OCI-LY7 (cell line): ENCODE measurements around the gene ACADVL. TPM values are rescaled to one million over a fixed set of nuclear protein-coding genes. Genes with fewer than 3 reads are reported as not detected.
"Not testable (repeated sequence)": the region's sequence is repeated elsewhere in the genome, so short reads cannot be mapped to it uniquely, and the experiment has no call there.

ENCODE experiments used
- BruUV-seq: library from RNA; stranded (reverse); fragments of 400-500 nt; replicated peaks from 2 replicates; lab custom pipeline; 2021; lab: Mats Ljungman, UMichigan
- CTCF ChIA-PET: fragments of 300-600 bp; sonication (Branson Sonifier 250); formaldehyde crosslinking; loops from one replicate; lab custom pipeline; 2022; ENCODE audit warnings: antibody characterized with exemption; ENCODE audit not compliant: unreplicated experiment; lab: Charles Lee
- POLR2A ChIA-PET: fragments of 300-600 bp; sonication (Branson Sonifier 250); formaldehyde crosslinking; loops from one replicate; lab custom pipeline; 2022; ENCODE audit warnings: antibody characterized with exemption; lab: Charles Lee
- DNase-seq: peaks from one replicate; pipeline ENCODE4 v3.0.0-alpha.2; 2015; ENCODE audit warnings: low spot score
- H2AFZ ChIP-seq: fragments of 200-600 bp; sonication (generic), shearing (Covaris generic); 2 replicates; pipeline ENCODE4 v1.6.1; 2014; ENCODE audit warnings: mild to moderate bottlenecking, antibody characterized with exemption, low read length, moderate library complexity
- H3K27ac ChIP-seq: fragments of 200-600 bp; sonication (generic); 2 replicates; pipeline ENCODE4 v1.5.1; 2014; ENCODE audit warnings: mixed run types, low read depth, mild to moderate bottlenecking, moderate library complexity, low read length, inconsistent platforms; ENCODE audit not compliant: poor library complexity, severe bottlenecking
- H3K36me3 ChIP-seq: fragments of 200-600 bp; sonication (generic); 2 replicates; pipeline ENCODE4 v1.6.1; 2014; ENCODE audit warnings: mild to moderate bottlenecking, antibody characterized with exemption, low read length, moderate library complexity, mixed read lengths; ENCODE audit not compliant: insufficient read depth
- H3K4me1 ChIP-seq: fragments of 200-600 bp; sonication (generic); 2 replicates; pipeline ENCODE4 v1.5.1; 2014; ENCODE audit warnings: mild to moderate bottlenecking, low read length; ENCODE audit not compliant: insufficient read depth, poor library complexity, severe bottlenecking
- H3K4me2 ChIP-seq: fragments of 200-600 bp; sonication (generic); 2 replicates; pipeline ENCODE4 v1.6.1; 2014; ENCODE audit warnings: mild to moderate bottlenecking, low read length
- H3K4me3 ChIP-seq: fragments of 200-600 bp; sonication (generic); 2 replicates; pipeline ENCODE4 v1.5.1; 2014; ENCODE audit warnings: mild to moderate bottlenecking, low read depth, low read length; ENCODE audit not compliant: poor library complexity, severe bottlenecking
- H3K79me2 ChIP-seq: fragments of 200-600 bp; sonication (generic); 2 replicates; pipeline ENCODE4 v1.6.1; 2016; ENCODE audit warnings: low read depth, mild to moderate bottlenecking, low read length, moderate library complexity, mixed read lengths; ENCODE audit not compliant: insufficient read depth
- H3K9me2 ChIP-seq: fragments of 200-600 bp; sonication (generic); 2 replicates; pipeline ENCODE4 v1.6.1; 2016; ENCODE audit warnings: mild to moderate bottlenecking, low read length, mixed read lengths; ENCODE audit not compliant: insufficient read depth
- H3K9me3 ChIP-seq: fragments of 200-600 bp; sonication (generic); 2 replicates; pipeline ENCODE4 v1.6.1; 2014; ENCODE audit warnings: mild to moderate bottlenecking, mixed run types, low read length, mixed read lengths
- H4K20me1 ChIP-seq: fragments of 200-600 bp; sonication (generic); 2 replicates; pipeline ENCODE4 v1.6.1; 2014; ENCODE audit warnings: mild to moderate bottlenecking, antibody characterized with exemption, low read length, moderate library complexity, mixed read lengths; ENCODE audit not compliant: insufficient read depth
- CTCF ChIP-seq: fragments of 200-600 bp; sonication (generic); conservative IDR thresholded peaks from 2 replicates; pipeline ENCODE4 v1.5.1; 2014; ENCODE audit warnings: mild to moderate bottlenecking, antibody characterized with exemption, low read length, moderate library complexity, mixed read lengths
- EZH2phosphoT487 ChIP-seq: fragments of 200-600 bp; sonication (generic); IDR thresholded peaks from 2 replicates; pipeline ENCODE4 v1.6.1; 2018; ENCODE audit warnings: low read depth, borderline replicate concordance, mild to moderate bottlenecking, mixed run types, antibody characterized with exemption, low read length, moderate library complexity, mixed read lengths
- intact Hi-C: fragments of 100-400 bp; cut with micrococcal nuclease; formaldehyde crosslinking; loops from one replicate; pipeline ENCODE4 v1.10.0; 2022; ENCODE audit not compliant: unreplicated experiment
- total RNA-seq, 2 experiments: library from RNA; depleted of rRNA in 1 of 2; stranded (reverse); fragments of >200 nt in 1 of 2; shearing (Covaris generic) in 1 of 2; gene quantifications; 2 replicates each; pipeline ENCODE4 v1.2.3, GENCODE V29; 2014 to 2022

ACADVL gene
- total RNA-seq, 2 experiments from 2014 or later: 204 to 297 TPM

DNA sequence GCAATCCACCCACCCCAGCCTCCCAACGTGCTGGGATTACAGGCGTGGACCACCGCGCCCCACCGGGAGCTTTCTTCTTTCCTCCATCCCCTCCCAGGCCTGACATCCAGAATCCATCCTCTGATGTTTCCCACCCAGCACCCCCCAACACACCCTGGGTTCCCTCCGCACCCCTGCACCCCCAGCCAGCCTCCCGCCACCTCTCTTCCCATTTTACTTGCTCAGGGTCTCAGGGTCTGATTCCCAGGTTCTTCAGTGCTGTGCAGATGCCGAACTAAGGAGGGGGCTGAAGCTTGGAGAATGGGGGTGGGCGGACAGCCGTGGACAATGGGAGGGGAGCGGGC is 40.8 kb upstream of the ACADVL start:
- ChIA-PET CTCF (interaction anchor here (0.6 kb wide), 2 partner anchors 14 to 42 kb away, joined by 3 to 5 read pairs; no protein-coding TSS in a partner anchor), POLR2A (interaction anchor here (0.6 kb wide), 1 partner anchor 326 kb away, joined by 3 read pairs; no protein-coding TSS in a partner anchor)
- H3K4me2 ChIP-seq: no peak overlapping the region
- no peak overlapping the region for H3K4me3 ChIP-seq
- H3K9me2 ChIP-seq: no peaks in the 10 kb centered on the region
- no peak for DNase-seq
- peaks cover 8% of the 10 kb centered on the region for H3K9me3 ChIP-seq
- no peaks in the 10 kb centered on the region for H4K20me1 ChIP-seq
- H3K27ac ChIP-seq: no peak overlapping the region
- H2AFZ ChIP-seq: no peak overlapping the region
- no peaks in the 10 kb centered on the region for H3K79me2 ChIP-seq
- no peak for TF ChIP-seq EZH2phosphoT487
- TF ChIP-seq CTCF: no peak
- H3K36me3 ChIP-seq: no peaks in the 10 kb centered on the region
- H3K4me1 ChIP-seq: peaks cover 10% of the 10 kb centered on the region
- BruUV-seq: no TSS peak
- intact Hi-C loops: no loop called here

- Histone ChIP-seq H3K4me3 (no peak within 1 kb of the TSS), H3K9me3 (peaks cover 8% of the 10 kb centered on the region), H2AFZ (no peak within 1 kb of the TSS), H3K79me2 (no peaks in the 10 kb centered on the region), H4K20me1 (no peaks in the 10 kb centered on the region), H3K36me3 (no peaks in the 10 kb centered on the region), H3K9me2 (no peaks in the 10 kb centered on the region), H3K4me1 (peaks cover 10% of the 10 kb centered on the region), H3K27ac (no peak within 1 kb of the TSS), H3K4me2 (peak within 1 kb of the TSS; percentile 41; the same call in 1 of the 2 replicates)
- no peak for DNase-seq
- no peak for TF ChIP-seq EZH2phosphoT487
- TF ChIP-seq CTCF: no peak
- intact Hi-C loops: no loop called here
- no TSS peak for BruUV-seq
- ChIA-PET CTCF (interaction anchor here (0.6 kb wide), 1 partner anchor 43 kb away, joined by 3 read pairs; no protein-coding TSS in a partner anchor), POLR2A (interaction anchor here (0.6 kb wide), 1 partner anchor 211 kb away, joined by 4 read pairs; no protein-coding TSS in a partner anchor)
These were observed 40.2 kb upstream of the ACADVL start, which contains the start of gene ASGR1 for GRCh38 chr17:7179317-7180254. Gene ASGR1, minus strand, starts transcription at chr17:7179370. Its CDS starts 807 bp downstream, at chr17:7178563.

GRCh38 chr17:7182101-7182500 is 37.6 kb upstream of the ACADVL start:
- DNase-seq, H3K4me3 ChIP-seq, H3K4me1 ChIP-seq, H3K9me3 ChIP-seq, H3K79me2 ChIP-seq, H3K9me2 ChIP-seq, CTCF ChIA-PET, H4K20me1 ChIP-seq, H3K27ac ChIP-seq, BruUV-seq, H3K4me2 ChIP-seq, intact Hi-C loops, H2AFZ ChIP-seq, H3K36me3 ChIP-seq: not testable (repeated sequence)
- POLR2A ChIA-PET: interaction anchor here (0.6 kb wide), 1 partner anchor 33 kb away, joined by 3 read pairs; no protein-coding TSS in a partner anchor
